GM18867 (cell line): ENCODE data around the gene RBP3.

Experiments used
- ATAC-seq: cut with Tn5 transposase; IDR thresholded peaks from one replicate; pipeline ENCODE4 v1.9.1; 2021; ENCODE audit warnings: mild to moderate bottlenecking, moderate library complexity; ENCODE audit not compliant: unreplicated experiment

RBP3 gene

GRCh38 chr10:47317251-47317650 is 30.9 kb upstream of the RBP3 start:
- no peak for ATAC-seq

GRCh38 chr10:47318706-47319105 is 29.5 kb upstream of the RBP3 start:
- no peak for ATAC-seq

- ATAC-seq, result no peak
These were observed 28.4 kb upstream of the RBP3 start for GRCh38 chr10:47319784-47320183.

GRCh38 chr10:47320812-47321211 is 27.4 kb upstream of the RBP3 start:
- no peak for ATAC-seq

GRCh38 chr10:47321521-47322195 is 26.5 kb upstream of the RBP3 start:
- no peak for ATAC-seq

GRCh38 chr10:47322300-47323061 is 25.7 kb upstream of the RBP3 start, which contains the start of gene GDF2:
Gene GDF2 (plus strand): TSS chr10:47322454. CDS start chr10:47322669, 215 bp downstream.
- ATAC-seq, result no peak

GRCh38 chr10:47323087-47323486 is 25.1 kb upstream of the RBP3 start:
- no peak for ATAC-seq

GRCh38 chr10:47323636-47324296 is 24.4 kb upstream of the RBP3 start:
- no peak for ATAC-seq

- no peak for ATAC-seq
These were observed 22.6 kb upstream of the RBP3 start for GRCh38 chr10:47325303-47326291.

- ATAC-seq, result no peak
These were observed 21.7 kb upstream of the RBP3 start for GRCh38 chr10:47326306-47326926.

GRCh38 chr10:47326927-47327330 is 21.2 kb upstream of the RBP3 start:
- no peak for ATAC-seq

GRCh38 chr10:47329855-47330254 is 18.3 kb upstream of the RBP3 start:
- ATAC-seq, result no peak

- no peak for ATAC-seq
These were observed 17.8 kb upstream of the RBP3 start for GRCh38 chr10:47330366-47330765.

- ATAC-seq, result no peak
These were observed 17.4 kb upstream of the RBP3 start for GRCh38 chr10:47330804-47331203.

- ATAC-seq, result no peak
These were observed 16.7 kb upstream of the RBP3 start for GRCh38 chr10:47331491-47331890.

- ATAC-seq, result no peak
These were observed 16.2 kb upstream of the RBP3 start for GRCh38 chr10:47331954-47332353.

- ATAC-seq, result no peak
These were observed 15.8 kb upstream of the RBP3 start for GRCh38 chr10:47332371-47332770.

GRCh38 chr10:47332946-47333345 is 15.2 kb upstream of the RBP3 start:
- ATAC-seq, result no peak

GRCh38 chr10:47333532-47333931 is 14.6 kb upstream of the RBP3 start:
- ATAC-seq, result no peak
